Activated CD4-positive, alpha-beta T cell treated with anti-CD3 and anti-CD28 coated beads for 36 hours (primary cell): ENCODE data around the gene TEX261. TPM values are rescaled to one million over a fixed set of nuclear protein-coding genes. Genes with fewer than 3 reads are reported as not detected.

Experiments
- ATAC-seq: fragments of 200-7000 bp; cut with Tn5 transposase; one replicate; pipeline ENCODE4 v1.10.0; 2021; ENCODE audit warnings: mild to moderate bottlenecking, moderate library complexity
- CTCF ChIA-PET: fragments of 350-600 bp; sonication (Branson Sonifier 250); formaldehyde crosslinking; loops from one replicate; lab custom pipeline; 2021; ENCODE audit warnings: antibody characterized with exemption; lab: Charles Lee
- POLR2A ChIA-PET: fragments of 350-600 bp; sonication (Branson Sonifier 250); formaldehyde crosslinking; loops from one replicate; lab custom pipeline; 2021; ENCODE audit warnings: antibody characterized with exemption, inconsistent platforms; lab: Charles Lee
- DNase-seq: peaks from one replicate; pipeline ENCODE4 v3.0.0-alpha.2; 2020
- H3K27ac Mint-ChIP-seq: one replicate; pipeline ENCODE4 v1.8.0; 2021; ENCODE audit warnings: mixed read lengths
- H3K27me3 Mint-ChIP-seq: one replicate; pipeline ENCODE4 v1.8.0; 2021; ENCODE audit warnings: mixed read lengths
- H3K36me3 Mint-ChIP-seq: one replicate; pipeline ENCODE4 v1.8.0; 2021; ENCODE audit warnings: low read depth, mixed read lengths
- H3K4me1 Mint-ChIP-seq: one replicate; pipeline ENCODE4 v1.8.0; 2021; ENCODE audit warnings: mixed read lengths
- H3K4me3 Mint-ChIP-seq: one replicate; pipeline ENCODE4 v1.8.0; 2021; ENCODE audit warnings: mild to moderate bottlenecking, moderate library complexity, mixed read lengths
- H3K9me3 Mint-ChIP-seq: one replicate; pipeline ENCODE4 v1.8.0; 2021; ENCODE audit warnings: low read depth, mixed read lengths
- intact Hi-C, 2 experiments: fragments of 100-400 bp; cut with DNase I in 1 of 2; cut with micrococcal nuclease in 1 of 2; formaldehyde crosslinking; loops; one replicate each; pipeline versions ENCODE4 v1.14.2 to v1.15.1; 2022 to 2024; cut with DNase I, micrococcal nuclease
- total RNA-seq, 2 experiments: library from RNA; stranded (reverse); gene quantifications; one replicate each; pipeline ENCODE4 v1.2.3, GENCODE V29; 2021

The TEX261 gene
- total RNA-seq, 2 experiments from 2014 or later, result 39.1 to 48.5 TPM

DNA sequence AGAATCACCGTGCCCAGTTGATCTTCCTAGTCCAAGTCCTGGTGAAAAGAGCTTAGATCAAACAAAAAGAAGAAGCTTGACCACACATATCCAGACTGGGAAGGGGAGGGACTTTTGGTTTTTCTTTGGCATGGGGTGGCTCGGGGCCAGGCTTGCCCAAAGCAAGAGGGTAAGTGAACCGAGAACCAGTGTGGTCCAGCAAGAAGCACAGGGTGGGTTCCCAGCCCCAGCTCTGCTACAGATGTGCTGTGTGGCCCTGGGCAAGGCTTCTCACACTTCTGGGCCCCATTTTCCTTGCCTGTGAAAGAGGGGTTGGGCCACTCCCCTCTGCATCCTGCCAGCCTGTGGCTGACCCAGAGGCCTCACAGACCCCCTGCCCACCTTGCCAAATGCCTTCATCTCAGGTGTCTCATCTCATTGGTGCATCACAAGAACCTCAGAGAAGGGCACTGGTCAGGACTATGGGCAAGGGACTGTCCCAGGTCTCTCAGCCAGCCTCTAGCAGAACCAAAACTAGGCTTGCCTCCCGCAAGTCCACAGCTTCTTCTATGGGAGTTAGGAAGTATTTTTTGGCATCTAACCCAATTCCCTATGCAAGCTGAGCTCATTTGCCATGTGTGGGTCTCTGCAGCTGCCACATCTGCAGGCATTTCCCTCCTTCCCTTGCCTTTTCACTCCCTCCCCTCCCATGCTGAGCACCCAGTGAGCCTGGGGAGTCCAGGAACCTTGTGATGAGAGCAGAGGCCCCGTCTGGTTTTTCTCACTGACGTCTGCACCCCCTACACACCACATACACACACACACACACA is 52.1 kb downstream of the TEX261 start:
- Mint-ChIP-seq H3K4me3 (no peak overlapping the region), H3K27ac (no peak overlapping the region), H3K4me1 (peaks cover 7% of the 10 kb centered on the region), H3K27me3 (peaks cover 9% of the 10 kb centered on the region), H3K9me3 (no peaks in the 10 kb centered on the region), H3K36me3 (no peaks in the 10 kb centered on the region)
- CTCF ChIA-PET, result interaction anchor here (0.6 to 1.4 kb wide), 4 partner anchors 9 to 71 kb away, joined by 3 to 6 read pairs (median 4); no protein-coding TSS in a partner anchor
- DNase-seq (no peak), ATAC-seq (no peak)
- intact Hi-C loops, result loop anchor here in 1 of 2 experiments (10.0 kb wide), 1 partner anchor 288 kb away; no protein-coding TSS in a partner anchor
- POLR2A ChIA-PET, result no interaction called here

DNA sequence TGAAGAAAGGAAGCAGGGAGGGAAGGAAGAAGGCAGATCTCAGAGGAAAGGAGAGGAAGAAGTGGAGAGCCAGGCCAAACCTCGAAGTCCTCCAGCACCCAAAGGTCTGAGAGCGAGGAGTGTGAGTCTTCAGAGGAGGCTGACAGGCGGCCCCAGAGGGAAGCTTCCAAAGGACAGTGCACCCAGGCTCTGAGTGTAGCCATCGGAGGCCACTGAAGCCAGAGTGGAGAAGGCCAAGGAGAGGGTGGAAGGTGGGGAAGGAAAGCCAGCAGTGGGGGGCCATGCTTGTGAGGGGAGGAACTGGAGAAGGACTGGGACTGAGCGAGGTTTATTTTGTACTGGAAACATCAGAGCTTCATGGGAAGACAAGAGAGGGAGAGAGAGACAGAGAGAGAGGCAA is 53.0 kb downstream of the TEX261 start:
- ATAC-seq (no peak), DNase-seq (no peak)
- peaks cover 6% of the 10 kb centered on the region for H3K27me3 Mint-ChIP-seq
- CTCF ChIA-PET, result interaction anchor here (1.3 to 1.4 kb wide), 2 partner anchors 13 to 70 kb away, joined by 4 to 6 read pairs; no protein-coding TSS in a partner anchor
- H3K4me3 Mint-ChIP-seq, result no peak overlapping the region
- no peaks in the 10 kb centered on the region for H3K36me3 Mint-ChIP-seq
- no peaks in the 10 kb centered on the region for H3K4me1 Mint-ChIP-seq
- no peak overlapping the region for H3K27ac Mint-ChIP-seq
- POLR2A ChIA-PET, result no interaction called here
- intact Hi-C loops, result loop anchor here in 1 of 2 experiments (10.0 kb wide), 1 partner anchor 287 kb away; no protein-coding TSS in a partner anchor
- H3K9me3 Mint-ChIP-seq, result no peaks in the 10 kb centered on the region

DNA sequence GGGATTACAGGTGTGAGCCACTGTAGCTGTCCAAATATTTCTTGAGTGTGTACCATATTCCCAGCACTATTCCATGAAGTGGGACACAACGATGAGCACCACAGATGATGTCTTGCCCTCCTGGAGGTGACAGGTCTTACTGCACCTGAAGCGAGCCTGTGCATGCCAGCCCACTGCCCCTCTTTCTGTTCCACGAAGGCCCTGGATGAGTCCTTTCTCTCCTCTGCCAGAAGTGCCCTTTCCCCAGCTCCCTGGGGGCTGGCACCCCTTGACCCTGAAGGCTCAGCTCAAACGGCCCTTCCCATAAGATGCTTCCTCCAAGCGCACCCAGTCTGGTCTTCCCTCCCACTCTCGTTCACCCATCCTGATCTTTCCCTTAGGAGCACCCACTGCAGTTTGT is 53.5 kb downstream of the TEX261 start:
- ChIA-PET POLR2A (no interaction called here), CTCF (interaction anchor here (1.4 kb wide), 1 partner anchor 69 kb away, joined by 6 read pairs; no protein-coding TSS in a partner anchor)

DNA sequence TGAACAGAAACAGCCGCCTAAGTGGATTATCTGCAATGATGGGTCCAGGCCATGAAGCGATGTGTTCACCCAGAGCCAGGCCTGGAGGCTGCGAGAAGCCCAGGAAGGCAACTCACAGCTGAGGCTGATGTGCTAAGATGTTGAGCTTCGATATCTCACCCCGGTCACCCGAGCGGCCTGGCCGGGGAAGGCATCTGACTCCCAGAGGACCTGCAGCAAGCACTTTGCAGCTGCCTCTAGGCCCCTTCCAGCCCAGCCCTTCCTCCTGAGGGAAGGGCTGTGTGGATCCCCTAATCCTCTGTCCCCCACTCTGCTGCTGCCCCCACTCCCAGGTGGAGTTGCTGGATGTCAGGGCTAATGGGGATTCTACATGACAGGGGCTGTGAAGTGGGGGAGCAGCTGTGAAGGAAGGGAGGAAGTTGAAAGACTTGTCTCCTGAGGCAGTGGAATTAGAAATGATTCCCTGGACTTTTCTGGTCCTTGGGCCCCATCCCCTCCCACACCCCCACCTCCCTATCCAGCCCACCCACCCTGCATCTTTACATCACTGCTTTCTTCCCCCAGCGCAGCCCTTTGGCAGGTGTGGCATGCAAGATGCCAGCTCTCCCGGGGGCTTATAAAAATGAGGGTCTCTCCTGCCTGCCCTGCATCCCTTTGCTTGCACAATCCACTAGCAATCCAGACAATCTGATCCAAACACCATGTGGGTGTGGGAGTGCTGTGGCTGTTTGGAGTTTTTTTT is 54.7 kb downstream of the TEX261 start:
- intact Hi-C loops, result loop anchor here in 1 of 2 experiments (10.0 kb wide), 1 partner anchor 285 kb away; no protein-coding TSS in a partner anchor
- Mint-ChIP-seq H3K4me3 (no peak overlapping the region), H3K27ac (no peak overlapping the region), H3K36me3 (no peaks in the 10 kb centered on the region), H3K9me3 (no peaks in the 10 kb centered on the region), H3K4me1 (no peaks in the 10 kb centered on the region), H3K27me3 (peaks cover 11% of the 10 kb centered on the region)
- CTCF ChIA-PET, result interaction anchor here (0.7 to 1.5 kb wide), 4 partner anchors 8 to 124 kb away, joined by 3 to 12 read pairs (median 4); no protein-coding TSS in a partner anchor
- POLR2A ChIA-PET, result no interaction called here
- ATAC-seq (no peak), DNase-seq (no peak)

More for the DNA sequence above, 53.5 kb downstream of the TEX261 start:
- H3K9me3 Mint-ChIP-seq, result no peaks in the 10 kb centered on the region
- no peaks in the 10 kb centered on the region for H3K4me1 Mint-ChIP-seq
- intact Hi-C loops, result loop anchor here in 1 of 2 experiments (10.0 kb wide), 1 partner anchor 286 kb away; no protein-coding TSS in a partner anchor
- no peak overlapping the region for H3K4me3 Mint-ChIP-seq
- DNase-seq, result no peak
- peaks cover 8% of the 10 kb centered on the region for H3K27me3 Mint-ChIP-seq
- ATAC-seq, result no peak
- H3K36me3 Mint-ChIP-seq, result no peaks in the 10 kb centered on the region
- H3K27ac Mint-ChIP-seq, result no peak overlapping the region

DNA sequence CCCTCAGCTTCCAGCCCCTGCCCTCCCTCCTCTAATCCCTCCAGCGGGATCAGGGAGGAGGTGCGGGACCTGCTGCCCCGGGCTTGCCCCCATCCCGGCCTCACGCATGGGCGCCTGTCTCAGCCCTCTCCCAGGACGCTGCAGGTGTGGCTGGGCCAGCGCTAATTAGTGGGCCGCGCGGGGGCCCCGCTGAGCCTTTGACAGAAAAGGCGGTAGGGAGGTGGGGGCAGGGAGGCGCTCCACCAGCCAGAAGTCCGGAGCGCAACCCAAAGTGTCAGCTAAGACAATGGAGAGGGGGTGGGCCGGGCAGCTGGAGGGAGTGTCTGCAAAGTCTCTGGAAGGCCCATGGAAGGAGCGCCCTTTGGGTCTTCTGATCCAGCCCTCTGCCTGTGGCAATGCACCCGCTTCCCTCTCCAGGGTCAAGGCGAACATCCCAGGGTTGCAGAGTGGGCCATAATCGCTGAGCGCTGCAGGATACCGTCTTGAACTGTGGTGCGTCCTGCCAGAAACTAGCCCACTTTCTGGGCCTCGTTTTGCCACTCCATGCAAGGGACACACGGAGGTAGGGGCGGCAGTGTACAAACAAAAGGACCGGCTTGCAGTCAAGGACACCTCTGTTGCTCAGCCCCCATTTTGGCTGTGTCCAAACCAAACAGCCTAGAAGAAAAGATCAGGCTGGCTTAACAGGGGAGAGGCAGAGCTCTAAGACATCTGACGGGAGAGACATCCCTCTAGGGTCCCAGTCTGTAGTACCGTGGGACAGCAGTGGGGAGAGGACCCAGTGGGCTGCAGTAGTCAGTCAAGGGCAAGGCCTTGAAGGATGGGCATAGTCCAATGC is 55.5 kb downstream of the TEX261 start:
- intact Hi-C loops, result no loop called here
- CTCF ChIA-PET, result interaction anchor here (0.9 to 1.5 kb wide), 2 partner anchors 9 to 19 kb away, joined by 3 to 12 read pairs; no protein-coding TSS in a partner anchor

DNA sequence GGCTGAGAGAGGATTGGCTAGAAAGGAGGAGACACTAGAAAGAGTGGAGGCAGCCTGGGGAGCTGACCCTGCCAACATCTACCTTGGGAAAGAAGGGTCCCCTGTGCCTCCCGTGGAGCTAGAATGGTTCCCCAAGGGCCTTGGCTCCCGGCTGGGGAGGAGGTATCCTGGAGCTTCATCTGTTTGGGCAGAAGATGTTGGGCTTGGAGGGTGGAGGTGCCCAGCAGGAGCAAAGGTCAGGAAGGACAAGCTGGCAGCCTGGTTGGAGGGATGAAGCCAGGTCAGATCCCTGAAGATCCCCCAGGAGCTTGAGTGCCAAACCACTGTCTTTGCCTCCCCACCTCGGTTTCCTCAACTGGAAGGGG is 56.1 kb downstream of the TEX261 start:
- no peaks in the 10 kb centered on the region for H3K36me3 Mint-ChIP-seq
- CTCF ChIA-PET, result interaction anchor here (1.5 kb wide), 1 partner anchor 10 kb away, joined by 12 read pairs; no protein-coding TSS in a partner anchor
- no peaks in the 10 kb centered on the region for H3K4me1 Mint-ChIP-seq
- DNase-seq (no peak), ATAC-seq (no peak)
- peaks cover 9% of the 10 kb centered on the region for H3K27me3 Mint-ChIP-seq
- no peaks in the 10 kb centered on the region for H3K9me3 Mint-ChIP-seq
- POLR2A ChIA-PET, result no interaction called here
- no peak overlapping the region for H3K27ac Mint-ChIP-seq
- intact Hi-C loops, result no loop called here
- H3K4me3 Mint-ChIP-seq, result no peak overlapping the region

More for the DNA sequence above, 55.5 kb downstream of the TEX261 start:
- Mint-ChIP-seq H3K27me3 (peaks cover 11% of the 10 kb centered on the region), H3K9me3 (no peaks in the 10 kb centered on the region), H3K27ac (no peak overlapping the region), H3K4me3 (no peak overlapping the region), H3K4me1 (no peaks in the 10 kb centered on the region), H3K36me3 (no peaks in the 10 kb centered on the region)
- no peak for ATAC-seq
- DNase-seq, result no peak
- POLR2A ChIA-PET, result no interaction called here

DNA sequence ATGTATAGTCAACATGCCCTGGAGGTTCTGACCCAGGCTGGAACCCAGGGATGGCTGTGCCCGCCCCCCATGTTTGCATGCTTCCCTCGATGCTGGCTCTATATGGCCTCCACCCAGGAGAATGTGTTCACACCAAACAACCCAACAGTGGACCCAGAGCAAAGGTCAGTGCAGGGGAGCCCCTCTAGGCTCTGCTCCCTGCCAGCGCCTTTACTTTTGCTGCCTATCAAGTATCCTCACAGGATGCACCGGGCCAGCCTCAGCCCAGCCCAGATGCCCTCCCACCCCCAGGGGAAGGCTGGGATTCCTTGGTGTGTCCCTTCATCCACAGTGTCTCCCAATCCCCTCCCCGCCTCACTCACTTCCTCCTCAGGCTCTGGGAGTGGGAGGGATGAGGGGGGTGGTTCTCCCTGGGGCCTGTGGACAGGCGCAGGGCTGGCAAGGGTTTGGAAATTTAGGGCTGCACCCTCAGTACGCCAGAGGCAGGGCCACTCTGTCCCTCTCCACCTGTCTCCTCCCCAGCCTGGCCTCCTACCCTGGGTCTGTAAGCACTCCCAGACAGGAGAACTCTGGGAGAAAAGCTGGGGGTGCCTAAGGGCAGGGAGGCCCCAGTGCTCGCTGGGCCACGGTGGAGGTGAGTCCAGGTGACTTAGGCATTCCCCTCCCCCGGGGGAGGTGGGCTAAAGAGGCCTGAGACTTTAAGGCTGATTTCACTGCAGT is 56.6 kb downstream of the TEX261 start:
- H3K27ac Mint-ChIP-seq, result no peak overlapping the region
- CTCF ChIA-PET, result interaction anchor here (4.9 kb wide), 1 partner anchor 9 kb away, joined by 26 read pairs; no protein-coding TSS in a partner anchor
- H3K36me3 Mint-ChIP-seq, result no peaks in the 10 kb centered on the region
- peaks cover 11% of the 10 kb centered on the region for H3K27me3 Mint-ChIP-seq
- H3K4me3 Mint-ChIP-seq, result no peak overlapping the region
- no peaks in the 10 kb centered on the region for H3K9me3 Mint-ChIP-seq
- DNase-seq (no peak), ATAC-seq (no peak)
- intact Hi-C loops, result no loop called here
- H3K4me1 Mint-ChIP-seq, result no peaks in the 10 kb centered on the region
- POLR2A ChIA-PET, result no interaction called here

DNA sequence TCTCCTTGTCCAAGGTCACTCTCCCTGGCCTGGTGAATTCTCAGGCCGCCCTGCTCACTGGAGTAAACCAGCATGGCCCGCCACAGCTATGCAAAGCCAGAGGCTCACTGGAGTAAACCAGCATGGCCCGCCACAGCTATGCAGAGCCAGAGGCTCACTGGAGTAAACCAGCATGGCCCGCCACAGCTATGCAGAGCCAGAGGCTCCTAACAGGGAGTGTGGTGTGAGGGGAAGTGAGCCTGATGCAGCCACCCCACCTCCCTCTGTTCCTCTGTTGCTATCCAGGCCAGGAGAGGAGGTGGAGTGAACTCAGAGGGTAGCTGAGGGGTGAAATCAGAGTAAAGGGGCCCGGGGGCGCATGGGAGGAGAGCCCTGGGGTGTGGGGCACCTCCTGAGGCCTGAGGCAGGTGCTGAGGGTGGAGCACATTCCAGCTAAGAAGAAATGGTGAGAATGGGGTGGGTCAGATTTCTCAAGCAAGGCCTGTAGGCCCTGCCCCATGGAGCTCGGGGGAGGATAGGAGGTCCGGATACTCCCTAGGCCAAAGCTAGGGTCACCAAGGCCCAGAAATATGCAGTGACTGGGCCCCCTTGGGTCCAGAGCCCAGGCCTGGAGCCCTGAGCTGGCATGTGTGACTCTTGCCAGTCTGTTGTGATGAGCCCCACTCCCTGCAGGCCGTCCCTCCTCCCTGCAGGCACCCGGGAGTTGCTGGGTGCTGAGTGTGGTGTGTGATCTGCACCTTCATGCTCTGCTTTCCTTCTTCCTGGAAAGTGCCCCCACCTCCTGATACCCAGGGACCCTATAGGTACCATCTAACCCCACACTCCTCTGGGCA is 57.5 kb downstream of the TEX261 start:
- H3K4me1 Mint-ChIP-seq, result no peaks in the 10 kb centered on the region
- H3K27me3 Mint-ChIP-seq, result peaks cover 11% of the 10 kb centered on the region
- H3K36me3 Mint-ChIP-seq, result no peaks in the 10 kb centered on the region
- DNase-seq (no peak), ATAC-seq (no peak)
- POLR2A ChIA-PET, result no interaction called here
- no peaks in the 10 kb centered on the region for H3K9me3 Mint-ChIP-seq
- intact Hi-C loops, result no loop called here
- no peak overlapping the region for H3K27ac Mint-ChIP-seq
- CTCF ChIA-PET, result interaction anchor here (4.9 kb wide), 1 partner anchor 10 kb away, joined by 26 read pairs; no protein-coding TSS in a partner anchor
- no peak overlapping the region for H3K4me3 Mint-ChIP-seq

DNA sequence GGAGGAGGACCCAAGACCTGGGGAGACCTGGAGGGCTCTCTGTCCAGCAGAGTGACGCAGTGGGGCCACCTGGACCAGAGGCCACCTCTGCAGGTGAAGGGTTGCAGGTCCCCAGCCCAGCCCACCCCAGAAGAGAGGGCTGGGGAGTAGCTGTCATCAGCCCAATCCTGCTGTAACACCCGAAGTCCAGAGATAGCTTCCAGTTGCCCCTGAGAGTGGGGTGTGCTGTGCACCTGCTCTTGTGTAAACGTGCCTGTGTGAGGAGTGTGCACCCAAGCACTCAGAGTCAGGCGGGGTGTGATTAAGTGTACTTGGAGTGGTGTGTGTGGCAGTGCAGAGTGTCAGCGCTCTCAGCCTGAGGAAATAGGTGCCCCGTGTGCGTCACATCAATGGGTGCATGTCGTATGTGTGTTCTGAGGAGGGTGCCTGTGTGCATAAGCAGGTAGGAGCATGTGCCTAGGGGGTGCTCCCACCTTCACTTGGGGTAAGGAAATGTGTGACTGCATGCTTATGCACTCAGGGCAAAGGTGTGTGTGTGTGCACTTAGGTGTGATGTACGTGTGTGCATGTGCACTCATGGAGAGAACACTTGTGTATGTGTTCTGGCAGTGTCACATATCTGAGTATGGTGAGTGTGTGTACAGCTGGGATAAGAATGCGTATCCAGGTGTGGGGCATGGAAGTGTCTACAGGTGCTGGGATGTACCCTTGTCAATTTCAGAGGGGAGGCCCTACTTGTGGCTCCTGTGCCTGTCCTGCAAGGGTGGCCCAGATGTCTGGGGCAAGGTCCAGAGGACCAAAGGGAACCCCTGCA is 58.3 kb downstream of the TEX261 start:
- H3K36me3 Mint-ChIP-seq, result no peaks in the 10 kb centered on the region
- no peak overlapping the region for H3K4me3 Mint-ChIP-seq
- H3K9me3 Mint-ChIP-seq, result no peaks in the 10 kb centered on the region
- DNase-seq (no peak), ATAC-seq (no peak)
- H3K4me1 Mint-ChIP-seq, result no peaks in the 10 kb centered on the region
- ChIA-PET POLR2A (no interaction called here), CTCF (interaction anchor here (0.7 to 4.9 kb wide), 3 partner anchors 11 to 281 kb away, joined by 3 to 26 read pairs (median 4); no protein-coding TSS in a partner anchor)
- H3K27ac Mint-ChIP-seq, result no peak overlapping the region
- intact Hi-C loops, result no loop called here
- peaks cover 11% of the 10 kb centered on the region for H3K27me3 Mint-ChIP-seq
